AG04450 (cell line): ENCODE results near the gene ASIP. TPM values are rescaled to one million over a fixed set of nuclear protein-coding genes. Genes with fewer than 3 reads are reported as not detected.

Experiments
- CTCF ChIA-PET: fragments of 300-600, 350-600 bp; formaldehyde crosslinking; extraction: SDS; loops from one replicate; lab custom pipeline; 2022; ENCODE audit warnings: antibody characterized with exemption, inconsistent platforms; lab: Charles Lee
- POLR2A ChIA-PET: fragments of 350-600 bp; formaldehyde crosslinking; extraction: SDS; loops from one replicate; lab custom pipeline; 2021; ENCODE audit warnings: antibody characterized with exemption, inconsistent platforms; lab: Yijun Ruan, JAX
- DNase-seq: peaks from one replicate; pipeline ENCODE4 v3.0.0-alpha.2; 2011; ENCODE audit warnings: low read depth, low spot score
- H3K27ac ChIP-seq: one replicate; pipeline ENCODE4 v1.5.1; 2012; ENCODE audit warnings: low read depth, low read length, control low read depth
- H3K27me3 ChIP-seq: one replicate; pipeline ENCODE4 v1.6.0; 2012; ENCODE audit warnings: low read length; ENCODE audit not compliant: control insufficient read depth, insufficient read depth
- H3K4me3 ChIP-seq: 2 replicates; pipeline ENCODE4 v1.5.1; 2011; ENCODE audit warnings: mild to moderate bottlenecking, low read depth, low read length, control low read depth
- H3K9me3 ChIP-seq: 2 replicates; pipeline ENCODE4 v1.5.1; 2012; ENCODE audit warnings: low read length; ENCODE audit not compliant: control insufficient read depth, insufficient read depth
- polyA plus RNA-seq: library from polyadenylated mRNA; depleted of rRNA; stranded (reverse); fragments of >200 nt; gene quantifications from 2 replicates; pipeline ENCODE4 v1.2.3, GENCODE V29; 2011
- TF ChIP-seq, protein P1 (sequence below): IDR thresholded peaks from 2 replicates; pipeline ENCODE4 v1.5.1; 2011; ENCODE audit warnings: low read depth, low read length, control low read depth, inconsistent platforms

The ASIP gene
- polyA plus RNA-seq, 1 experiment: not detected

DNA sequence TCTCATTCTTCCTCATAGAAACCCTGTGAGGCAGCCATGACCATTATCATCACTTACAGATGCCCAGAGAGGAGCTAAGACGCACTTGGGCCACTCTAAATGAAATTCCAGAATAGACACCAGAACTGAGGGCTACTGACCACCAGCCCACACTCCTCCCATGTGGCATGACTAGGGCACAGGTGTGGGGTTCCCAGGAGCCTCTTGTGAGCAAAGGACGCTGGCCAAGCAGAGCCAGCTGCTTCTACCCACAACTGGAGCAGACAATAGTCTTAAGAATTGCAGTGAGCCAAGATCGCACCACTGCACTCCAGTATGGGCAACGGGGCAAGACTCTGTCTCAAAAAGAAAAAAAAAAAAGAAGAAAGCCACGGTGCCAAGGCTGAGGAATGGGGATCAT, 51.9 kb downstream of the ASIP start:
- no peak overlapping the region for H3K27ac ChIP-seq
- H3K9me3 ChIP-seq: no peaks in the 10 kb centered on the region
- CTCF ChIA-PET: no interaction called here
- no peaks in the 10 kb centered on the region for H3K27me3 ChIP-seq
- TF ChIP-seq, protein P1, sequence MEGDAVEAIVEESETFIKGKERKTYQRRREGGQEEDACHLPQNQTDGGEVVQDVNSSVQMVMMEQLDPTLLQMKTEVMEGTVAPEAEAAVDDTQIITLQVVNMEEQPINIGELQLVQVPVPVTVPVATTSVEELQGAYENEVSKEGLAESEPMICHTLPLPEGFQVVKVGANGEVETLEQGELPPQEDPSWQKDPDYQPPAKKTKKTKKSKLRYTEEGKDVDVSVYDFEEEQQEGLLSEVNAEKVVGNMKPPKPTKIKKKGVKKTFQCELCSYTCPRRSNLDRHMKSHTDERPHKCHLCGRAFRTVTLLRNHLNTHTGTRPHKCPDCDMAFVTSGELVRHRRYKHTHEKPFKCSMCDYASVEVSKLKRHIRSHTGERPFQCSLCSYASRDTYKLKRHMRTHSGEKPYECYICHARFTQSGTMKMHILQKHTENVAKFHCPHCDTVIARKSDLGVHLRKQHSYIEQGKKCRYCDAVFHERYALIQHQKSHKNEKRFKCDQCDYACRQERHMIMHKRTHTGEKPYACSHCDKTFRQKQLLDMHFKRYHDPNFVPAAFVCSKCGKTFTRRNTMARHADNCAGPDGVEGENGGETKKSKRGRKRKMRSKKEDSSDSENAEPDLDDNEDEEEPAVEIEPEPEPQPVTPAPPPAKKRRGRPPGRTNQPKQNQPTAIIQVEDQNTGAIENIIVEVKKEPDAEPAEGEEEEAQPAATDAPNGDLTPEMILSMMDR: no peak
- POLR2A ChIA-PET: no interaction called here
- no peak for DNase-seq
- H3K4me3 ChIP-seq: no peak overlapping the region

DNA sequence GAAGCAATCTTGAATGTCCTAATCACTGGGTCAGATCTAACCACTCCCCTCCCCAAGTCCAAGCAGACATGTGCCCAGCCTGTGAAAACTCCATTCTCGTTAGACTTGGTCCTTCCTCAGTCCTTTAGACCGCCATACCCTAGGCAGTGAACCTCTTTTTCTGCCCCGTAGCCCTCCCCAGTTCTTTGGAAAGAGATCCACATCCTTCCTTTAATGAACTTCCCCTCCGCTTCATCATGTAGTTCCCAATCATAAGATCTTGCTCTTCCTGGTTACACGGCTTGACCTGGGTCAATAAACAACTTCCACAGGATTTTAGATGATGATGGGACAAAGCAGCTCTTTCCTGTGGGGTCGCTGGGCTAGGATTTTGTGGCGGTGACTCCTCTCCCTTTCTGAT, 52.4 kb downstream of the ASIP start:
- TF ChIP-seq, protein P1: no peak
- no peak overlapping the region for H3K4me3 ChIP-seq
- no peaks in the 10 kb centered on the region for H3K27me3 ChIP-seq
- DNase-seq: no peak
- no peak overlapping the region for H3K27ac ChIP-seq
- CTCF ChIA-PET: no interaction called here
- H3K9me3 ChIP-seq: no peaks in the 10 kb centered on the region
- POLR2A ChIA-PET: no interaction called here

DNA sequence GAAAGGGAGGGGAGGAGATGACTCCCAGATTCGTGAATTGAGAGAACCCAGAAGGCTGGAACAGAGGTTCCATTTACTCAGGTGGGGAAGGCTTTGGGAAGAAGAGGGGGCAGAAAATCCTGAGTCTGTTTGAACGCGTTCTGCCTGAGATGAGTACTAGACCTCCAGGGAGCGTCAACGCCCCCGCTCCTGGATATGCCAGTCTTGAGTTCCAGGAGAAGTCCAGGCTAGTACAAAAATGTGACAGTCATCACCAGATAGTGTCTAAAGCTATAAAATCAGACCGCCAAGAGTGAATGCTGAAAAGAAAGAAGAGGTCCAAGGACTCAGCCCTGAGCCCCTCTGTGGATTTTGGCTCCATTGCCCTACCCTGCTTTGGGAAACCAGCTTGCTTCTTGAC, 53.3 kb downstream of the ASIP start:
- DNase-seq: no peak
- H3K9me3 ChIP-seq: no peaks in the 10 kb centered on the region
- CTCF ChIA-PET: no interaction called here
- POLR2A ChIA-PET: no interaction called here
- no peaks in the 10 kb centered on the region for H3K27me3 ChIP-seq
- TF ChIP-seq, protein P1: no peak
- no peak overlapping the region for H3K4me3 ChIP-seq
- no peak overlapping the region for H3K27ac ChIP-seq

DNA sequence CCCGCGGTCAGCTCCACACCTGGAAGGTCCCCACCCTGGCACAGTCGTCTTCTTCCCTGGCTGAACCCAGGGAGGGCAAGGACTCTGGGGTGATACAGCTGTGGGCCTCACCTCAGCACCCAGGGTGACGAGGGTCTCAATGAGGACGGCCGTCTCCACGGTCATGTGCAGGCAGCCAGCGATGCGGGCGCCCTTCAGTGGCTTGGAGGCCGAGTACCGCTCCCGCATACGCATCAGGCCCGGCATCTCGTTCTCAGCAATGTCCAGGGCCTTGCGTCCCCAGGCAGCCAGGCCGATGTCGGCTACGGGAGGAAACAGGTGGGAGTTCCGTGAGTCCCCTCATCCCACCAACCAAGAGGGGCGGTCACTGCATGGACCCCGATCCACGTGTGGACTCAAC, 54.1 kb downstream of the ASIP start:
- TF ChIP-seq, protein P1: no peak
- Histone ChIP-seq H3K27ac (no peak overlapping the region), H3K4me3 (no peak overlapping the region), H3K9me3 (no peaks in the 10 kb centered on the region), H3K27me3 (no peaks in the 10 kb centered on the region)
- DNase-seq: no peak
- ChIA-PET CTCF (no interaction called here), POLR2A (no interaction called here)

DNA sequence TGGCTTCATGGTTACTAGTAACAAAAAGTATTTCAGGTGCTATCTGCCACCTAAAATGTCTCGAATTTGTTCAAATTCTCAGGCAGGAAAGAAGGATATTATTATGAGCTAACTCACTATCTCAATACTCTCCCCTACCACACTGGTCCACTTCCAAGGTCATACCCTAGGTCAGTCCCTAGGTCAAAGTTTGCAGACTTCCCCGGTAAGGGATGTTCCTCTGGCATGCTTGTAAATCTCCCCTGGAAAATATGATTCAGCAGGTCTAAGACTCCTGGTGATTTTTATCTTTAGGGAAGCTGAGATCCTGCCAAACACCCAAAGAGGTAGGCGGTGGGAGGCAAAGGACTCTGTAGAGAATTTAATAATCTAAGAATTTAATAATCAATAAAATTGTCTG, 55.2 kb downstream of the ASIP start:
- H3K9me3 ChIP-seq: no peaks in the 10 kb centered on the region
- ChIA-PET CTCF (interaction anchor here (1.0 to 1.8 kb wide), 2 partner anchors 15 to 21 kb away, joined by 3 read pairs; no protein-coding TSS in a partner anchor), POLR2A (no interaction called here)

More for the DNA sequence above, 55.2 kb downstream of the ASIP start:
- H3K4me3 ChIP-seq: no peak overlapping the region
- no peaks in the 10 kb centered on the region for H3K27me3 ChIP-seq
- no peak overlapping the region for H3K27ac ChIP-seq
- no peak for DNase-seq
- TF ChIP-seq, protein P1: no peak
